Measurements from ENCODE around the gene POC1A. TPM values are rescaled to one million over a fixed set of nuclear protein-coding genes. Genes with fewer than 3 reads are reported as not detected.

Gene POC1A
- total RNA-seq, 1 experiment from 2014 or later, result 9.8 TPM

DNA sequence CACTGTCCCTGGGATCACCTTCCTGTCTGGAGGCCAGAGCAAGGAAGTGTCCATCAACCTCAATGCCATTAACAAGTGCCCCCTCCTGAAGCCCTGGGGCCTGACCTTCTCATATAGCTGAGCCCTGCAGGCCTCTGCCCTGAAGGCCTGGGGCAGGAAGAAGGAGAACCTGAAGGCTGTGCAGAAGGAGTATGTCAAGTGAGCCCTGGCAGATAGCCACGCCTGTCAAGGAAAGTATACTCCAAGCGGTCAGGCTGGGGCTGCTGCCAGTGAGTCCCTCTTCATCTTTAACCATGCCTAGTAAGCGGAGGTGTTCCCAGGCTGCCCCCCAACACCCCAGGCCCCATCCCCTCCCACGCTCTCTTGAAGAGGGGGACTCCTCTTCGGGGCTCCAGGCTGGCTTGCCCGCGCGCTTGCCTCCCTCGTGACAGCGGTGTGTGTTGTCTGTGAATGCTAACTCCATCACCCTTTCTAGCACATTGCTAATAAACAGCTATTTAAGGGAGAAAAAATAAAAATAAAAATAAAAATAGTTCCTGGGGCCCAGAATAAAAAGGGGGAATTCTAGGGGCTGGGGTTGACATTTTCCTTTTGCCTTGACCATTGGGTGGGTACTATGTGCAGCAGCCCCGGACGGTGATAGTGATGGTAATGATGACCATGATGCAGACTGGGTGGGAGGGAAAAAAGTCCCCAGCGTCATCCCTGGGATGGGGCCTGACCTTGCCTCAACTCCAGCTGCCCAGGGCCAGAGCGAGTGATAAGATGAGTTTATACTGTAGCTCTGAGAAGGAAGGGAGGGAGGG lies 40.5 kb upstream of the POC1A start:
- no peaks in the 10 kb centered on the region for H3K27me3 Mint-ChIP-seq (ENCODE audit: insufficient read depth, unreplicated experiment)
- no peaks in the 10 kb centered on the region for H3K9me3 Mint-ChIP-seq (ENCODE audit: unreplicated experiment)
- BruUV-seq (replicated peaks), result no TSS peak
- CTCF ChIA-PET, result interaction anchor here (0.7 kb wide), 1 partner anchor 142 kb away, joined by 3 read pairs; no protein-coding TSS in a partner anchor
- TF ChIP-seq, protein P1, sequence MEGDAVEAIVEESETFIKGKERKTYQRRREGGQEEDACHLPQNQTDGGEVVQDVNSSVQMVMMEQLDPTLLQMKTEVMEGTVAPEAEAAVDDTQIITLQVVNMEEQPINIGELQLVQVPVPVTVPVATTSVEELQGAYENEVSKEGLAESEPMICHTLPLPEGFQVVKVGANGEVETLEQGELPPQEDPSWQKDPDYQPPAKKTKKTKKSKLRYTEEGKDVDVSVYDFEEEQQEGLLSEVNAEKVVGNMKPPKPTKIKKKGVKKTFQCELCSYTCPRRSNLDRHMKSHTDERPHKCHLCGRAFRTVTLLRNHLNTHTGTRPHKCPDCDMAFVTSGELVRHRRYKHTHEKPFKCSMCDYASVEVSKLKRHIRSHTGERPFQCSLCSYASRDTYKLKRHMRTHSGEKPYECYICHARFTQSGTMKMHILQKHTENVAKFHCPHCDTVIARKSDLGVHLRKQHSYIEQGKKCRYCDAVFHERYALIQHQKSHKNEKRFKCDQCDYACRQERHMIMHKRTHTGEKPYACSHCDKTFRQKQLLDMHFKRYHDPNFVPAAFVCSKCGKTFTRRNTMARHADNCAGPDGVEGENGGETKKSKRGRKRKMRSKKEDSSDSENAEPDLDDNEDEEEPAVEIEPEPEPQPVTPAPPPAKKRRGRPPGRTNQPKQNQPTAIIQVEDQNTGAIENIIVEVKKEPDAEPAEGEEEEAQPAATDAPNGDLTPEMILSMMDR (IDR thresholded peaks at IDR 0.05; ENCODE audit: unreplicated experiment), result no peak
- intact Hi-C loops (cut with micrococcal nuclease), result no loop called here
- H3K4me1 Mint-ChIP-seq (ENCODE audit: insufficient read depth, unreplicated experiment), result peaks cover 46% of the 10 kb centered on the region
- H3K36me3 Mint-ChIP-seq (ENCODE audit: insufficient read depth, unreplicated experiment), result peaks cover 7% of the 10 kb centered on the region
- no peak overlapping the region for H3K27ac Mint-ChIP-seq (ENCODE audit: low read depth, unreplicated experiment)
- no peak overlapping the region for H3K4me3 Mint-ChIP-seq (ENCODE audit: unreplicated experiment)
- DNase-seq (ENCODE audit: unreplicated experiment), result no peak
- POLR2A ChIA-PET, result no interaction called here

DNA sequence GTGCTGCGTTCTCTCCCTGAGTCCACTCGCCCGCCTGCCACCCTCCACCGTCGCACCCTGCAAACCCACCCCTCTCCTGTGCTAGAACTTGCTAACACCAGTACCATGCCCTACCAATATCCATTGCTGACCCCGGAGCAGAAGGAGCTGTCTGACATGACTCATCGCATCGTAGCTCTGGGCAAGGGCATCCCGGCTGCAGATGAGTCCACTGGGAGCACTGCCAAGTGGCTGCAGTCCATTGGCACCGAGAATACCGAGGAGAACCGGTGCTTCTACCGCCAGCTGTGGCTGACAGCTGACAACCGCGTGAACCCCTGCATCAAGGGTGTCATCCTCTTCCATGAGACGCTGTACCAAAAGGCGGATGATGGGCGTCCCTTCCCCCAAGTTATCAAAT lies 38.8 kb upstream of the POC1A start:
- CTCF ChIA-PET, result interaction anchor here (0.6 to 1.3 kb wide), 3 partner anchors 31 to 38 kb away, joined by 4 to 6 read pairs (median 4); partner anchors contain the start of gene POC1A
- Mint-ChIP-seq H3K4me1 (ENCODE audit: insufficient read depth, unreplicated experiment) (peaks cover 39% of the 10 kb centered on the region), H3K27ac (ENCODE audit: low read depth, unreplicated experiment) (no peak overlapping the region), H3K4me3 (ENCODE audit: unreplicated experiment) (no peak overlapping the region), H3K27me3 (ENCODE audit: insufficient read depth, unreplicated experiment) (no peaks in the 10 kb centered on the region), H3K9me3 (ENCODE audit: unreplicated experiment) (no peaks in the 10 kb centered on the region), H3K36me3 (ENCODE audit: insufficient read depth, unreplicated experiment) (no peaks in the 10 kb centered on the region)
- TF ChIP-seq, protein P1 (IDR thresholded peaks at IDR 0.05; ENCODE audit: unreplicated experiment), result no peak
- BruUV-seq (replicated peaks), result no TSS peak
- peak; percentile 93 for DNase-seq (ENCODE audit: unreplicated experiment)
- intact Hi-C loops (cut with micrococcal nuclease), result no loop called here
- POLR2A ChIA-PET, result interaction anchor here (0.6 to 2.1 kb wide), 6 partner anchors 11 to 92 kb away, joined by 3 to 5 read pairs (median 3); partner anchors contain the start of gene POC1A

DNA sequence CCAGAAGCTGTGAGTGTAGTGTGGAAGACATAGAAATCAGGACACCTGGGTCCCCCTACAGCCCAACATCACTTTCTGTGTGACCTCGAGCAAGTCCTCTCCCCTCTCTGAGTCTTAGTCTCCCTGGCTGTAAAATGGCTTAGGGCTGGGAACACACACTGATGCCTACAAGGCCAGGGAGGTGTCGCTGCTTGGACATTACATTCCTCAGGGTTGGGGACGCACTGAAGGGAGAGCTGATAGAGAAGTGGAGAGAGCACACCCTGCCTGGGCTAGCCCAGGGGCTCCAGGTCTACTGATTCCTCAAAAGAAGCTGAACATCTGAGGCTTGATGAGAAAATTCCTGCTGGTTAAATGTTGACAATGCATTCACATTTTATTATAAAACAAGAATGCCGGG lies 37.4 kb upstream of the POC1A start:
- H3K27me3 Mint-ChIP-seq (ENCODE audit: insufficient read depth, unreplicated experiment), result no peaks in the 10 kb centered on the region

More for the DNA sequence above, 37.4 kb upstream of the POC1A start:
- Mint-ChIP-seq H3K27ac (ENCODE audit: low read depth, unreplicated experiment) (no peak overlapping the region), H3K9me3 (ENCODE audit: unreplicated experiment) (no peaks in the 10 kb centered on the region), H3K4me1 (ENCODE audit: insufficient read depth, unreplicated experiment) (peaks cover 30% of the 10 kb centered on the region), H3K36me3 (ENCODE audit: insufficient read depth, unreplicated experiment) (no peaks in the 10 kb centered on the region), H3K4me3 (ENCODE audit: unreplicated experiment) (no peak overlapping the region)
- BruUV-seq (replicated peaks), result no TSS peak
- TF ChIP-seq, protein P1 (IDR thresholded peaks at IDR 0.05; ENCODE audit: unreplicated experiment), result no peak
- DNase-seq (ENCODE audit: unreplicated experiment), result no peak
- intact Hi-C loops (cut with micrococcal nuclease), result no loop called here
- ChIA-PET POLR2A (interaction anchor here (2.1 kb wide), 1 partner anchor 37 kb away, joined by 5 read pairs; the partner anchor contains the start of gene POC1A), CTCF (interaction anchor here (1.2 kb wide), 1 partner anchor 148 kb away, joined by 5 read pairs; no protein-coding TSS in a partner anchor)

Data from MCF 10A (cell line).